HepG2 (cell line): ENCODE results near the gene KCTD15. TPM values are rescaled to one million over a fixed set of nuclear protein-coding genes. Genes with fewer than 3 reads are reported as not detected.

Experiments used
- CENPX ChIP-seq: sonication (generic); formaldehyde crosslinking; IDR thresholded peaks from 2 replicates; pipeline ENCODE4 v1.9.0; 2021; ENCODE audit warnings: mild to moderate bottlenecking, missing genetic modification reagents, moderate library complexity
- MATR3 ChIP-seq: sonication (generic); formaldehyde crosslinking; IDR thresholded peaks from 2 replicates; pipeline ENCODE4 v1.4.0; 2020; ENCODE audit warnings: missing genetic modification reagents
- NFE2L2 ChIP-seq: fragments of 150-350 bp; IDR thresholded peaks from 2 replicates; pipeline ENCODE4 v1.6.1; 2014; ENCODE audit warnings: low read length
- PATZ1 ChIP-seq: sonication (generic); formaldehyde crosslinking; IDR thresholded peaks from 2 replicates; pipeline ENCODE4 v1.4.0; 2020; ENCODE audit warnings: missing genetic modification reagents
- SP5 ChIP-seq: IDR thresholded peaks from 2 replicates; pipeline ENCODE4 v1.6.1; 2016; ENCODE audit warnings: low read depth, borderline replicate concordance
- THAP7 ChIP-seq: sonication (generic); formaldehyde crosslinking; IDR thresholded peaks from 2 replicates; pipeline ENCODE4 v1.8.1; 2023; ENCODE audit warnings: mild to moderate bottlenecking, missing genetic modification reagents
- ZFP90 ChIP-seq: sonication (generic); formaldehyde crosslinking; IDR thresholded peaks from 2 replicates; pipeline ENCODE4 v1.8.0; 2022; ENCODE audit warnings: missing genetic modification reagents, mild to moderate bottlenecking, inconsistent platforms, borderline replicate concordance
- ZNF614 ChIP-seq: IDR thresholded peaks from 2 replicates; pipeline ENCODE4 v1.6.1; 2018; ENCODE audit warnings: missing biosample characterization, missing genetic modification reagents, inconsistent platforms, borderline replicate concordance
- polyA plus RNA-seq, 8 experiments: library from polyadenylated mRNA; depleted of rRNA in 3 of 8; stranded (reverse) in 7 of 8; unstranded in 1 of 8; fragments of >200 nt; fragmentation: Illumina TruSeq in 4 of 8; extraction: Trizol in 4 of 8; gene quantifications; 2 replicates each; pipeline versions ENCODE4 v1.2.1 to v1.2.3, GENCODE V29; 2011 to 2016; ENCODE audit warnings: low read depth in 4 of 8, missing spikeins in 1 of 8, mixed read lengths in 1 of 8; ENCODE audit not compliant: insufficient read depth in 1 of 8
- total RNA-seq, 5 experiments: library from RNA; depleted of rRNA; stranded (reverse); fragments of >200 nt; fragmentation: Illumina TruSeq; extraction: Trizol; gene quantifications; 2 replicates each; pipeline ENCODE4 v1.2.3, GENCODE V29; 2016; ENCODE audit warnings: low read depth in 1 of 5
- TF ChIP-seq, protein P1 (sequence below): sonication (generic); formaldehyde crosslinking; IDR thresholded peaks from 2 replicates; pipeline ENCODE4 v1.4.0; 2020; ENCODE audit warnings: low read depth, missing genetic modification reagents
- TF ChIP-seq, protein P2 (sequence below): IDR thresholded peaks from 2 replicates; pipeline ENCODE4 v1.6.1; 2016; ENCODE audit warnings: missing compliant biosample characterization, missing genetic modification reagents, borderline replicate concordance
- TF ChIP-seq, protein P3 (sequence below): sonication (generic); formaldehyde crosslinking; IDR thresholded peaks from 2 replicates; pipeline ENCODE4 v1.4.0; 2020; ENCODE audit warnings: missing genetic modification reagents
- TF ChIP-seq, protein P4 (sequence below): sonication (generic); formaldehyde crosslinking; IDR thresholded peaks from 2 replicates; pipeline ENCODE4 v1.4.0; 2020; ENCODE audit warnings: missing genetic modification reagents, borderline replicate concordance

Gene KCTD15
- total and polyA plus RNA-seq, 2 of the 13 experiments (the other 11 are each of a cell fraction or from before 2014, with no cell fraction given): 13.2 to 16.7 TPM

DNA sequence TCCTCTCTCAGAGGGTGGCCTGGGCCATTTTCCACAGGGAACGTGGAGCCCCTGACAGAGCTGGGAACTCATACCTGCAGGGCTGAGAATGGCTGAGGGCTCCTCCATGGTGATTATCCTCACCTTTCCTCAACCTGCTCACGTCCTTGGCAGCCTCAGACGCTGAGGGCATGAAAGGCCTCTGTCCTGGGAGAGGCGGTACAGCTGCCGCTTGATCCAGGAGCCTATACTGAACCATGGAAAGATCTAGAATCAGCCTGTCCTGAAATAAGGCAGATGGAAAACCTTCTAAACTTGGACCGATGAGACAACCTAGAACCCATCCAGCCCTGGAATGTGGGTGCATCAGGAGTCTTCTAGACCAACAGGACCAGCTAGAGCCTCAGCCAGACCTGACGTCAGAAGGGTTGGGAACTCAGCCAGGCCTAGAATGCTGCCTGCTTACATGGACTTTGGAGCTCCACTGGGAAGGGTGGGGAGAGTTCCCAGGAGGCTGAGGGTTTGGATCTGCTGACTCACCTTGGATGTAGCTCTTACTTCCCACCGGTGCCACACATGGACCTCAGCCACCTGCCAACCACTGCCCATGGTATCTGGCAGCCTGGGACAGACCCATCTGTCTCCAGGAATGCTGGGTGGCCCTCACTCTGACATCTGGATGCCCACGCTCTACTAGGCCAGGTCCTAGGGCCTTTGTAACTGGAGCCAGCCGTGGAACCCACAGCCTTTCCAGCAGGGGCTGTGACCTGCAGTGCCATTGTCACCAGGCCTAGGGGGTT is 7.5 kb downstream of the KCTD15 start (continued):
- TF ChIP-seq CENPX (CRISPR knock-in tag) (no peak), THAP7 (CRISPR knock-in tag) (0 out of 2 replicates have a peak, but pooled peaks have one; percentile 51), ZNF614 (CRISPR knock-in tag) (0 out of 2 replicates have a peak, but pooled peaks have one; percentile 31), PATZ1 (CRISPR knock-in tag) (peak; percentile 37; the same call in 1 of the 2 replicates), SP5 (CRISPR knock-in tag) (no peak), MATR3 (no peak), ZFP90 (CRISPR knock-in tag) (no peak), NFE2L2 (peak; percentile 93)
- TF ChIP-seq, protein P1, sequence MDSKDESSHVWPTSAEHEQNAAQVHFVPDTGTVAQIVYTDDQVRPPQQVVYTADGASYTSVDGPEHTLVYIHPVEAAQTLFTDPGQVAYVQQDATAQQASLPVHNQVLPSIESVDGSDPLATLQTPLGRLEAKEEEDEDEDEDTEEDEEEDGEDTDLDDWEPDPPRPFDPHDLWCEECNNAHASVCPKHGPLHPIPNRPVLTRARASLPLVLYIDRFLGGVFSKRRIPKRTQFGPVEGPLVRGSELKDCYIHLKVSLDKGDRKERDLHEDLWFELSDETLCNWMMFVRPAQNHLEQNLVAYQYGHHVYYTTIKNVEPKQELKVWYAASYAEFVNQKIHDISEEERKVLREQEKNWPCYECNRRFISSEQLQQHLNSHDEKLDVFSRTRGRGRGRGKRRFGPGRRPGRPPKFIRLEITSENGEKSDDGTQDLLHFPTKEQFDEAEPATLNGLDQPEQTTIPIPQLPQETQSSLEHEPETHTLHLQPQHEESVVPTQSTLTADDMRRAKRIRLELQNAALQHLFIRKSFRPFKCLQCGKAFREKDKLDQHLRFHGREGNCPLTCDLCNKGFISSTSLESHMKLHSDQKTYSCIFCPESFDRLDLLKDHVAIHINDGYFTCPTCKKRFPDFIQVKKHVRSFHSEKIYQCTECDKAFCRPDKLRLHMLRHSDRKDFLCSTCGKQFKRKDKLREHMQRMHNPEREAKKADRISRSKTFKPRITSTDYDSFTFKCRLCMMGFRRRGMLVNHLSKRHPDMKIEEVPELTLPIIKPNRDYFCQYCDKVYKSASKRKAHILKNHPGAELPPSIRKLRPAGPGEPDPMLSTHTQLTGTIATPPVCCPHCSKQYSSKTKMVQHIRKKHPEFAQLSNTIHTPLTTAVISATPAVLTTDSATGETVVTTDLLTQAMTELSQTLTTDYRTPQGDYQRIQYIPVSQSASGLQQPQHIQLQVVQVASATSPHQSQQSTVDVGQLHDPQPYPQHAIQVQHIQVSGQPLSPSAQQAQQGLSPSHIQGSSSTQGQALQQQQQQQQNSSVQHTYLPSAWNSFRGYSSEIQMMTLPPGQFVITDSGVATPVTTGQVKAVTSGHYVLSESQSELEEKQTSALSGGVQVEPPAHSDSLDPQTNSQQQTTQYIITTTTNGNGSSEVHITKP: 0 out of 2 replicates have a peak, but pooled peaks have one; percentile 19
- TF ChIP-seq, protein P2, sequence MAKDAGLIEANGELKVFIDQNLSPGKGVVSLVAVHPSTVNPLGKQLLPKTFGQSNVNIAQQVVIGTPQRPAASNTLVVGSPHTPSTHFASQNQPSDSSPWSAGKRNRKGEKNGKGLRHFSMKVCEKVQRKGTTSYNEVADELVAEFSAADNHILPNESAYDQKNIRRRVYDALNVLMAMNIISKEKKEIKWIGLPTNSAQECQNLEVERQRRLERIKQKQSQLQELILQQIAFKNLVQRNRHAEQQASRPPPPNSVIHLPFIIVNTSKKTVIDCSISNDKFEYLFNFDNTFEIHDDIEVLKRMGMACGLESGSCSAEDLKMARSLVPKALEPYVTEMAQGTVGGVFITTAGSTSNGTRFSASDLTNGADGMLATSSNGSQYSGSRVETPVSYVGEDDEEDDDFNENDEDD (CRISPR knock-in tag): no peak
- TF ChIP-seq, protein P3, sequence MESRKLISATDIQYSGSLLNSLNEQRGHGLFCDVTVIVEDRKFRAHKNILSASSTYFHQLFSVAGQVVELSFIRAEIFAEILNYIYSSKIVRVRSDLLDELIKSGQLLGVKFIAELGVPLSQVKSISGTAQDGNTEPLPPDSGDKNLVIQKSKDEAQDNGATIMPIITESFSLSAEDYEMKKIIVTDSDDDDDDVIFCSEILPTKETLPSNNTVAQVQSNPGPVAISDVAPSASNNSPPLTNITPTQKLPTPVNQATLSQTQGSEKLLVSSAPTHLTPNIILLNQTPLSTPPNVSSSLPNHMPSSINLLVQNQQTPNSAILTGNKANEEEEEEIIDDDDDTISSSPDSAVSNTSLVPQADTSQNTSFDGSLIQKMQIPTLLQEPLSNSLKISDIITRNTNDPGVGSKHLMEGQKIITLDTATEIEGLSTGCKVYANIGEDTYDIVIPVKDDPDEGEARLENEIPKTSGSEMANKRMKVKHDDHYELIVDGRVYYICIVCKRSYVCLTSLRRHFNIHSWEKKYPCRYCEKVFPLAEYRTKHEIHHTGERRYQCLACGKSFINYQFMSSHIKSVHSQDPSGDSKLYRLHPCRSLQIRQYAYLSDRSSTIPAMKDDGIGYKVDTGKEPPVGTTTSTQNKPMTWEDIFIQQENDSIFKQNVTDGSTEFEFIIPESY (CRISPR knock-in tag): peak; percentile 52; the same call in 1 of the 2 replicates
- TF ChIP-seq, protein P4, sequence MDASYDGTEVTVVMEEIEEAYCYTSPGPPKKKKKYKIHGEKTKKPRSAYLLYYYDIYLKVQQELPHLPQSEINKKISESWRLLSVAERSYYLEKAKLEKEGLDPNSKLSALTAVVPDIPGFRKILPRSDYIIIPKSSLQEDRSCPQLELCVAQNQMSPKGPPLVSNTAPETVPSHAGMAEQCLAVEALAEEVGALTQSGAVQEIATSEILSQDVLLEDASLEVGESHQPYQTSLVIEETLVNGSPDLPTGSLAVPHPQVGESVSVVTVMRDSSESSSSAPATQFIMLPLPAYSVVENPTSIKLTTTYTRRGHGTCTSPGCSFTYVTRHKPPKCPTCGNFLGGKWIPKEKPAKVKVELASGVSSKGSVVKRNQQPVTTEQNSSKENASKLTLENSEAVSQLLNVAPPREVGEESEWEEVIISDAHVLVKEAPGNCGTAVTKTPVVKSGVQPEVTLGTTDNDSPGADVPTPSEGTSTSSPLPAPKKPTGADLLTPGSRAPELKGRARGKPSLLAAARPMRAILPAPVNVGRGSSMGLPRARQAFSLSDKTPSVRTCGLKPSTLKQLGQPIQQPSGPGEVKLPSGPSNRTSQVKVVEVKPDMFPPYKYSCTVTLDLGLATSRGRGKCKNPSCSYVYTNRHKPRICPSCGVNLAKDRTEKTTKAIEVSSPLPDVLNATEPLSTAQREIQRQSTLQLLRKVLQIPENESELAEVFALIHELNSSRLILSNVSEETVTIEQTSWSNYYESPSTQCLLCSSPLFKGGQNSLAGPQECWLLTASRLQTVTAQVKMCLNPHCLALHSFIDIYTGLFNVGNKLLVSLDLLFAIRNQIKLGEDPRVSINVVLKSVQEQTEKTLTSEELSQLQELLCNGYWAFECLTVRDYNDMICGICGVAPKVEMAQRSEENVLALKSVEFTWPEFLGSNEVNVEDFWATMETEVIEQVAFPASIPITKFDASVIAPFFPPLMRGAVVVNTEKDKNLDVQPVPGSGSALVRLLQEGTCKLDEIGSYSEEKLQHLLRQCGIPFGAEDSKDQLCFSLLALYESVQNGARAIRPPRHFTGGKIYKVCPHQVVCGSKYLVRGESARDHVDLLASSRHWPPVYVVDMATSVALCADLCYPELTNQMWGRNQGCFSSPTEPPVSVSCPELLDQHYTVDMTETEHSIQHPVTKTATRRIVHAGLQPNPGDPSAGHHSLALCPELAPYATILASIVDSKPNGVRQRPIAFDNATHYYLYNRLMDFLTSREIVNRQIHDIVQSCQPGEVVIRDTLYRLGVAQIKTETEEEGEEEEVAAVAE (CRISPR knock-in tag): no peak
